T-cell (primary cell): ENCODE results near the gene CNEP1R1. TPM values are rescaled to one million over a fixed set of nuclear protein-coding genes. Genes with fewer than 3 reads are reported as not detected.
"Not testable (repeated sequence)": the region's sequence is repeated elsewhere in the genome, so short reads cannot be mapped to it uniquely, and the experiment has no call there.

ENCODE experiments used
- ATAC-seq, 4 experiments: fragments of 200-7000 bp in 3 of 4; fragments of 150-1000 bp in 1 of 4; cut with Tn5 transposase; replicated peaks in 1 of 4; 1 replicate in 3 of 4; 2 replicates in 1 of 4; pipeline ENCODE4 v1.10.0; 2021; ENCODE audit warnings: moderate library complexity in 3 of 4, mild to moderate bottlenecking in 2 of 4, moderate number of reproducible peaks in 1 of 4
- CTCF ChIA-PET, 2 donors: fragments of 300-600 bp; sonication (Branson Sonifier 250); formaldehyde crosslinking; loops; one replicate each; lab custom pipeline; 2022; ENCODE audit warnings: antibody characterized with exemption in 2 of 2; lab: Charles Lee
- POLR2A ChIA-PET, 2 donors: fragments of 300-600 bp; sonication (Branson Sonifier 250); formaldehyde crosslinking; loops; one replicate each; lab custom pipeline; 2022; ENCODE audit warnings: antibody characterized with exemption in 2 of 2; lab: Charles Lee
- DNase-seq, 35 experiments: peaks; one replicate each; pipeline versions ENCODE4 v3.0.0 to v3.0.0-alpha.2; 2013 to 2023
- H3K27ac ChIP-seq: one replicate; pipeline ENCODE4 v1.5.1; 2013; ENCODE audit warnings: low read length
- H3K27me3 ChIP-seq, 2 experiments: replicated peaks in 1 of 2; 1 replicate in 1 of 2; 2 replicates in 1 of 2; pipeline versions ENCODE4 v1.6.1 to v1.7.0; 2013; ENCODE audit warnings: low read length in 1 of 2, mixed read lengths in 1 of 2; ENCODE audit not compliant: control insufficient read depth in 2 of 2, insufficient read depth in 2 of 2; ENCODE audit errors: extremely low read depth in 1 of 2
- H3K36me3 ChIP-seq, 2 donors: 1 replicate in 1 of 2; 2 replicates in 1 of 2; pipeline versions ENCODE4 v1.6.1 to v1.7.0; 2013; ENCODE audit warnings: low read length in 1 of 2; ENCODE audit not compliant: control insufficient read depth in 2 of 2, insufficient read depth in 1 of 2; ENCODE audit errors: extremely low read depth in 1 of 2
- H3K4me1 ChIP-seq, 2 experiments: 1 replicate in 1 of 2; 2 replicates in 1 of 2; pipeline versions ENCODE4 v1.6.1 to v1.7.0; 2013; ENCODE audit warnings: low read length in 2 of 2, mixed read lengths in 1 of 2; ENCODE audit not compliant: insufficient read depth in 2 of 2, control insufficient read depth in 1 of 2; ENCODE audit errors: extremely low read depth in 1 of 2
- H3K4me3 ChIP-seq, 2 donors: 1 replicate in 1 of 2; 2 replicates in 1 of 2; pipeline versions ENCODE4 v1.5.1 to v1.7.0; 2013; ENCODE audit warnings: mild to moderate bottlenecking in 2 of 2, low read length in 1 of 2, moderate library complexity in 1 of 2; ENCODE audit not compliant: control insufficient read depth in 1 of 2; ENCODE audit errors: extremely low read depth in 1 of 2
- H3K9me3 ChIP-seq: 2 replicates; pipeline ENCODE4 v1.7.0; 2013
- H3K27ac Mint-ChIP-seq, 2 donors: one replicate each; pipeline ENCODE4 v1.8.0; 2020 to 2021; ENCODE audit warnings: mild to moderate bottlenecking in 2 of 2, mixed read lengths in 2 of 2
- H3K27me3 Mint-ChIP-seq, 2 donors: one replicate each; pipeline ENCODE4 v1.8.0; 2021 to 2022; ENCODE audit warnings: mixed read lengths in 2 of 2
- H3K36me3 Mint-ChIP-seq: one replicate; pipeline ENCODE4 v1.8.0; 2021; ENCODE audit warnings: mixed read lengths
- H3K4me1 Mint-ChIP-seq, 3 donors: one replicate each; pipeline ENCODE4 v1.8.0; 2020 to 2022; ENCODE audit warnings: mixed read lengths in 3 of 3, mild to moderate bottlenecking in 1 of 3
- H3K4me3 Mint-ChIP-seq, 3 donors: one replicate each; pipeline ENCODE4 v1.8.0; 2020 to 2022; ENCODE audit warnings: mild to moderate bottlenecking in 3 of 3, mixed read lengths in 3 of 3, moderate library complexity in 3 of 3
- H3K9me3 Mint-ChIP-seq, 3 donors: one replicate each; pipeline ENCODE4 v1.8.0; 2020 to 2022; ENCODE audit warnings: mixed read lengths in 3 of 3
- WGBS: methylation state at CpG from one replicate; pipeline ENCODE4 v1.1.5; 2013; ENCODE audit warnings: missing lambda C conversion rate; ENCODE audit not compliant: insufficient coverage; 5-methylcytosine and 5-hydroxymethylcytosine counted together
- total RNA-seq, 35 experiments: library from RNA in 6 of 35; stranded (reverse) in 6 of 35; fragments of 120-200 nt in 1 of 35; gene quantifications; one replicate each; pipeline versions ENCODE4 v1.2.1 to v1.2.4 and lab custom pipeline; 2013 to 2026

The CNEP1R1 gene
- total RNA-seq, 5 donors from 2014 or later (not counting 1 experiment from before 2014, with no cell fraction given) = 26.7 to 32.9 (median 27.5) TPM

DNA sequence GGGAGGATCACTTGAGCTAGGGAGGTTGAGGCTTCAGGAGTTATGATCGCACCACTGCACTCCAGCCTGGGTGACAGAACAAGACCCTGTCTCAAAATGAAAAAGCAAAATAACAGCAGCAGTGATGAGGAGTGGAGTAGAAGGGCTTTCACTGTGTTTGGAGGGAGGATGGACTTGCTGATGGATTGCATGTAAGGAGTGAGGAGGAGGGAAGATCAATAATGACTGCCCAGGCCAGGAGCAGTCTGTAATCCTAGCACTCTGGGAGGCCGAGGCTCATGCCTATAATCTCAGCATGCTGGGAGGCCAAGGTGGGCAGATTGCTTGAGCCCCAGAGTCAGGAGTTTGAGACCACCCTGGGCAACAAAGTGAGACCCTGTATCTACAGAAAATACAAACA is 14.8 kb upstream of the CNEP1R1 start:
- CTCF ChIA-PET = no interaction called here
- H3K27ac ChIP-seq = no peak overlapping the region
- H3K27ac Mint-ChIP-seq = no peak overlapping the region
- WGBS = 75% methylated on average over 2 of the region's 2 CpGs
- DNase-seq (no peak), ATAC-seq (no peak)
- H3K4me1 Mint-ChIP-seq = no peaks in the 10 kb centered on the region
- no peak overlapping the region for H3K4me3 Mint-ChIP-seq
- H3K9me3 Mint-ChIP-seq = peaks cover 0 to 11% (median 0%) of the 10 kb centered on the region in 3 donors
- H3K27me3 ChIP-seq = peaks cover 0 to 3% of the 10 kb centered on the region in 2 experiments
- no peaks in the 10 kb centered on the region for H3K27me3 Mint-ChIP-seq
- H3K36me3 Mint-ChIP-seq = no peaks in the 10 kb centered on the region
- no peaks in the 10 kb centered on the region for H3K9me3 ChIP-seq
- H3K36me3 ChIP-seq = no peaks in the 10 kb centered on the region
- no peak overlapping the region for H3K4me3 ChIP-seq
- POLR2A ChIA-PET = interaction anchor here in 1 of 2 donors (0.6 kb wide), 1 partner anchor 331 kb away, joined by 5 read pairs; no protein-coding TSS in a partner anchor
- no peaks in the 10 kb centered on the region for H3K4me1 ChIP-seq

DNA sequence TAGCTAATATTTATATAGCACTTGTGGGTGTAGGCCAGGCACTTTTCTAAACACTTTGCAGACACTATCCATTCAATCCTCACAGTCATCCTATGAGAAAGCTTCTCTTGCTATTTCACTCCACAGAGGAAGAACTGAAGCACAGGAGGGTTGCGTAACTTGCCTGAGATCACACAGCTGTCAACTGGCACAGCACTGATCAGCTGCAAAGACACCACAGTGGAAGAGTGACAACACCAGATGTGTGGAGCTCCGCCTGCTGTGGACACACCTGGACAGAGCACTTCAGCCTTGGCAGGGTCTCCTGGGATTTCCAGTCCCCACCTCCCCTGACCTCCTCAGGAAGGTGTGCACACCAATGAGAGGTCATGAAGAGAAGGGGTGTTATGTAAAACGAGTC is 13.3 kb upstream of the CNEP1R1 start:
- Mint-ChIP-seq H3K4me1 (no peaks in the 10 kb centered on the region), H3K36me3 (no peaks in the 10 kb centered on the region), H3K9me3 (peaks cover 0 to 5% (median 0%) of the 10 kb centered on the region in 3 donors), H3K27ac (no peak overlapping the region), H3K27me3 (no peaks in the 10 kb centered on the region), H3K4me3 (no peak overlapping the region)
- 100% methylated on average over 1 of the region's 3 CpGs for WGBS
- Histone ChIP-seq H3K9me3 (no peaks in the 10 kb centered on the region), H3K27ac (no peak overlapping the region), H3K4me3 (no peak overlapping the region), H3K27me3 (peaks cover 0 to 3% of the 10 kb centered on the region in 2 experiments), H3K4me1 (no peaks in the 10 kb centered on the region), H3K36me3 (no peaks in the 10 kb centered on the region)
- POLR2A ChIA-PET = no interaction called here
- CTCF ChIA-PET = no interaction called here
- DNase-seq (no peak), ATAC-seq (no peak)

DNA sequence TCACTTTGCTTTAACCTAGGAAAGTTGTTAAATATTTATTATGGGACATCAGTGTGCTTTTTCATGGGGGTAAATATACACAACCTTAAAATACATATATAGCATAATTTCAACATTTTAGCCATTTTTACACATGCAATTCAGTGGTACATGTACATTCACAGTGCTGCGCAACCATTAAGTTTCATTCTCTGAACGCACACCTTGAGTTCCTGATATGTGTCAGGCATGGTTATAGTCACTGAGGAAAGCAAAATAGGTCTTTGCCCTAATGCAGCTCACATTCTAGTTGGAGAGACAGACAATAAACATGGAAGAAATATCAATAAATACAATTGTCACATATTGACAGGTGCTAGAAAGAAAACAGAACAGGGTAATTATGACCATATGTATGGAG is 12.8 kb upstream of the CNEP1R1 start:
- no CpG with 5 or more reads among the region's 2 CpGs for WGBS
- no peaks in the 10 kb centered on the region for H3K4me1 Mint-ChIP-seq
- H3K27ac Mint-ChIP-seq = no peak overlapping the region
- H3K9me3 Mint-ChIP-seq = peaks cover 0 to 5% (median 0%) of the 10 kb centered on the region in 3 donors
- Histone ChIP-seq H3K4me1 (no peaks in the 10 kb centered on the region), H3K27ac (no peak overlapping the region), H3K4me3 (no peak overlapping the region), H3K27me3 (peaks cover 0 to 3% of the 10 kb centered on the region in 2 experiments), H3K9me3 (no peaks in the 10 kb centered on the region), H3K36me3 (no peaks in the 10 kb centered on the region)
- H3K36me3 Mint-ChIP-seq = no peaks in the 10 kb centered on the region
- H3K4me3 Mint-ChIP-seq = no peak overlapping the region
- ChIA-PET CTCF (no interaction called here), POLR2A (no interaction called here)
- no peaks in the 10 kb centered on the region for H3K27me3 Mint-ChIP-seq
- no peak for DNase-seq
- ATAC-seq = no peak

GRCh38 chr16:50014211-50014610 is 10.8 kb upstream of the CNEP1R1 start:
- H3K27me3 Mint-ChIP-seq, H3K27ac Mint-ChIP-seq, H3K4me1 Mint-ChIP-seq, ATAC-seq, H3K4me3 Mint-ChIP-seq, DNase-seq, H3K4me1 ChIP-seq, POLR2A ChIA-PET, H3K36me3 ChIP-seq, H3K36me3 Mint-ChIP-seq, CTCF ChIA-PET, H3K27me3 ChIP-seq, H3K4me3 ChIP-seq, H3K9me3 Mint-ChIP-seq, H3K9me3 ChIP-seq, H3K27ac ChIP-seq: not testable (repeated sequence)
- WGBS = 69% methylated on average over 5 of the region's 8 CpGs

GRCh38 chr16:50015631-50016030 is 9.4 kb upstream of the CNEP1R1 start:
- no peaks in the 10 kb centered on the region for H3K27me3 Mint-ChIP-seq
- POLR2A ChIA-PET = interaction anchor here in 1 of 2 donors (0.6 kb wide), 1 partner anchor 31 kb away, joined by 3 read pairs; no protein-coding TSS in a partner anchor
- H3K9me3 Mint-ChIP-seq = no peaks in the 10 kb centered on the region
- no peak overlapping the region for H3K4me3 Mint-ChIP-seq
- H3K4me3 ChIP-seq = no peak overlapping the region
- no CpG with 5 or more reads among the region's 2 CpGs for WGBS
- H3K36me3 ChIP-seq = no peaks in the 10 kb centered on the region
- peaks cover 0 to 3% of the 10 kb centered on the region in 2 experiments for H3K27me3 ChIP-seq
- DNase-seq (no peak), ATAC-seq (no peak)
- H3K9me3 ChIP-seq = no peaks in the 10 kb centered on the region
- CTCF ChIA-PET = interaction anchor here in 1 of 2 donors (0.9 kb wide), 1 partner anchor 9 kb away, joined by 5 read pairs; the partner anchor contains the start of gene CNEP1R1
- H3K36me3 Mint-ChIP-seq = no peaks in the 10 kb centered on the region
- H3K27ac Mint-ChIP-seq = no peak overlapping the region
- no peak overlapping the region for H3K27ac ChIP-seq
- no peaks in the 10 kb centered on the region for H3K4me1 Mint-ChIP-seq
- no peaks in the 10 kb centered on the region for H3K4me1 ChIP-seq

GRCh38 chr16:50017553-50017952 is 7.5 kb upstream of the CNEP1R1 start:
- Histone ChIP-seq H3K4me1 (no peaks in the 10 kb centered on the region), H3K9me3 (no peaks in the 10 kb centered on the region), H3K27ac (no peak overlapping the region), H3K27me3 (peaks cover 0 to 3% of the 10 kb centered on the region in 2 experiments), H3K4me3 (no peak overlapping the region), H3K36me3 (no peaks in the 10 kb centered on the region)
- Mint-ChIP-seq H3K27me3 (no peaks in the 10 kb centered on the region), H3K36me3 (no peaks in the 10 kb centered on the region), H3K9me3 (no peaks in the 10 kb centered on the region), H3K4me1 (no peaks in the 10 kb centered on the region), H3K27ac (no peak overlapping the region), H3K4me3 (no peak overlapping the region)
- ChIA-PET POLR2A (no interaction called here), CTCF (no interaction called here)
- no peak for ATAC-seq
- WGBS = 90% methylated on average over 6 of the region's 9 CpGs
- no peak for DNase-seq
